ENCODE results near the gene PRDX3.
A peak's percentile ranks its signal among the peaks of the same experiment; 100 is the strongest.

Gene PRDX3

DNA sequence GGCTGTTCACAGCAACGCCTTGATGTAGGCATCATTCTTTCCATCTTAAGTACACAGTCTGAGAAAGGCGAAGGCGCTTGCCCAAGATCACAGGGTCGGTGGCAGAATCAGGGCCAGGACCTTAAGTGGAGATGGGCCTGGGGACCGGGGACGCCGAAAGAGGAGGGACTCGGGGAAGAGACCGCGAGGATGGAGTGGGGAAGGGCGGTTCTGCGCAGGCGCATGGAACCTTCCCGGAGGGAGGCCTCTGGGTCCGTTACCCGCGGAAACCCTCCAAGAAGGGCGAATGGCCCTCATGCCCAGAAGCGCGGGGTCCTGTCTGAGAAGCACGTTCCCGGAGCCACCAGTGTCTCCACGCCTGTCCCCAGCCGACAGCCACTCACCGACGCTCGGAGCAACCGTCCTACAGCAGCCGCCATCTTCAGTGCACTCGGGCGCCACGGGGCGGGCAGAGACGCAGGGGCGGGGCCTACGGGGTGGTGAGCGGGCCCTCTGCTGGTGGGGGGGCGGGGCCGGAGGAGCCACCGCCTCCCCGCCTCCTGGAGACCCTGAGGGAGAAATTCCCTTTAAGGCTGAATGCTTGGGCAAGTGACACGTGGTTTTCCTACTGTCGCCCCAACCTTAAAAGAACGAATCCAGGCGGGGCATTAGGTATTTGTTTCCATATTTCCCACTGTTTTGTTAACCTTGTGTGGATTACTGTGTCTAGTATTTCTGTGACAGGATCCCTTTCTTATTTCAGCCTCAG is at the start of gene PRDX3:
PRDX3 (minus strand) TSS at position 441 of the 748 bp plus-strand sequence; CDS start at position 419, 22 bp downstream.
- peak; percentile 86 for DNase-seq (ENCODE audit: low spot score)

DNA sequence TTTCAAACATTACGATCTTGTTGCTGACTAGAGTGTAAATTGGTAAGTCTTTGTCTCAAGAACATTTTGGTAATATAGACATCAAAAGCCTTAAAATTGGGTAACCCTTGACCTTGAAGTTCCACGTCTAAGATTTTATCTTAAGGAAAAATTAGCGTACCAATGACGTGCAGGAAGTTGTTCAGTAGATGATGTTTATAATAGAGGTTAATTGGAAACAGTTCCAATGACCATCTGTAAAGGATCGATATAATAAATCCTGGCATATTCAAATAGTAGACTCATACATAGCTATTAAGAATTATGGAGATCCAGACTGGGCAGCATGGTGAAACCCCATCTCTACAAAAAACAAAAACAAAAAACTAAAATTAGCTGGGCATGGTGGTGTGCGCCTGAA is 49.2 kb upstream of the PRDX3 start:
- DNase-seq (ENCODE audit: low spot score), result no peak

DNA sequence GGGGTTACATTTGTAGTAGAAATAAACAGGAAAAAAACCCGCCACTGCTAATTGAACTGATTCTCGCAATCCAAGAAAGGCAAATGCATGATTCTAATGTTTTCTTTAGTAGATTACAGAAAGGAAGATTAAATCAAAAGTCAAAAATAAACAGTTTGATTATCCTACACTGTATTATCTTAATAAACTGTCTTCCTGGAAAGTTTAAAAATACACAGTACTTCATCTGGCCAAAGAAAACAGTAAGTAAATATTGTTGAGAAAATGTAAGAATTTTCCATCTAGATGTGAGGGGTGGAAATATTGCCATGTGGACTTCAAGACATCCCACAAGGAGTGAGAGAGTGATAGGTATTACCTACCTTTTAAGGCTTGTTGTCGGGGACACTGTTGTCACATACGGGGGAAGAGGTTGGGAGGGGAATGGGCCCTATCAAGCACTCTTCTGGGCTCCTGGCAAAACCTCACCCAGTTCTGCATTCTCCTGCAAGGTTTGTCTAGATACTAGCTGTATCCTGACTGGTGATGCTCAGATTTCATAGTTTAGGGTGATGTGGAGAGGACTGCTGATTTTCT is 46.6 kb upstream of the PRDX3 start:
- DNase-seq (ENCODE audit: low spot score), result no peak

DNA sequence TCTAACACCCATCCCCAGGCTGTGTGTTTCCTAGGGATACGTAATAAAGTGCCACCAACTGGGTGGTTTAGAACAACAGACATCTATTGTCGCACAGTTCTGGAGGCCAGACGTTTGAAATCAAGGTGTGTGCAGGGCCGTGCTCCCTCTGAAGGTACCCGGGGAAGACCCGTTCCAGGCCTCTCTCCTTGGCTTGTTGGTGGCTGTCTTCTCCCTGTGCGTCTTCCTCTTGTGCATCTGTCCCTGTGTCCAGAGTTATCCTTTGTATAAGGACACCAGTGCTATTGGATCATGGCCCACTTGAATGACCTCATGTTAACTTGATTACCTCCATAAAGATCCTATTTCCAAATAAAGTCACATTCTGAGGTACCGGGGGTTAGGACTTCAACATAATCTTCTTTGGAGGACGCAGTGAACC is 44.4 kb upstream of the PRDX3 start:
- no peak for DNase-seq (ENCODE audit: low spot score)

DNA sequence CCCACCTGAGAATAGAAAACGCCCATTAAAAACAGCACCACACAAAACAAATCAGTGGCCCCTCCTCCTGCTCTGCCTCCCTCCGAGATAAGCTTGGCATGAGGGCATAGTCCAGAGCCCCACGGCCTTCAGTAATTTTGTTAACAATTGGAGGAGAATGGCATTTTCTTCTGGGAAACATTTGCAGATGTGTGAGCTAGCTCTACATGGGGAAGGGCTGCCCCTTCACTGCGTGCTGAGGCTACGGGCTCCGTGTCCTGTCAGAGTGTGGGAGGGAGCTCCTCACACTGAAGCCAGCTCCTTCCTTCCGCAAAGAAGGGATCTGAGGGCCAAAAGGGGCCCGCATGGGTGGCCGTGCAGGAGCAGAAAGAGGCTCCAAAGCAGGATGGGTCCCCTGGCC is 43.9 kb upstream of the PRDX3 start:
- no peak for DNase-seq (ENCODE audit: low spot score)

DNA sequence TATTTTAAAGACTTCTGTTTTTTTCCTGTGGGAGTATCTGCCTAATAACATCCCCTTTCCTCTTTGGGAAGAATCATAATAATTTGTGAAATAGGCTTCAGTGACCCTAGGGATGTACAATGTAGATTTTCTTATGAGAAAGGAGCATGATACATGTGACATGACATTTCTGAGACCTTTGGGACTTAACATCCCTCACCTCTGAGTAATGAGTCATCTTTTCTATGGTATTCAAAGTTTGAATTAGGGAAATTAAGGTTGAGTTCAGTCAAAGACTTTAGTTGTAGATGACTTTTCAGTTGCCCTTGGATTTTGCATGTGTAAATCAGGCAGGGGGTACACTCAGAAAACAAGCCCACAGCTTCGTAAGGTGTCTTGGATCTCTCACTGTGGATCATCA is 43.1 kb upstream of the PRDX3 start:
- DNase-seq (ENCODE audit: low spot score), result no peak

DNA sequence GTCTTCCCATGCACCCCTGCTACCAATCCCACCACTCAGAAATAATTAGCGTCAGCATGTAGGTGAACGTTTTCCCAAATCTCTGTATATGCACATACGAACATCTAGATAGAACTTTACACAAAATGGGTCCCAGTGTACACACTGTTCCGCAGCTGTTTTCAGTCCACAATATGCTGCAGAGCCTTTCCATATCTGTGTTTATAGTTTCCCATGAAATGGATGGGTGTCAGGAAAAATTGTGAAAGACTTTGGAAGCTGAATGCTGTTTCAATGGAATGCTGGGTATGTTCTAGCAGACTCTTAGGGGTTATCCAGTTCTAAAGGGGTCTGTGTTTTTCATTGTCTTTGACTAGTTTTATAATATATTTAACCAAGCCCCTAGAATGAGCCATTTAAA is 42.6 kb upstream of the PRDX3 start:
- no peak for DNase-seq (ENCODE audit: low spot score)

DNA sequence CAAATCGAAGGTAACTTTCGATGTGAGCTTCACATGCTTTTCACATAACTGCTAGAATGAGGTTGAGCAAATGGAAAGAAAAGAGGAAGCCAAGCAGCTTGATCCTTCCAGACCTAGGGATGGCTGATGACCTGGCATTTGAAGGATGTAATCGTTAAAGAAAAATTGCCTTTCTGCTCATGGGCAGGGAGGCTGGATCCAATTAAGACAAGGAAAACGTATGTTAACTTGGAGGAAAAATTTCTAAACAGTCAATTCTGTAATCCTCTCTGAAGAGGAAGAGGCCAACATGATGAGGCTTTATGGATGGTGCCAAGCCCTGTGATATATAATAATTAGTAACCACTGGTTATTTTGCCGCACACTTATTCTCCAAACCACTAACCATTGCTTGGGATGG is 41.3 kb upstream of the PRDX3 start:
- DNase-seq (ENCODE audit: low spot score), result no peak

DNA sequence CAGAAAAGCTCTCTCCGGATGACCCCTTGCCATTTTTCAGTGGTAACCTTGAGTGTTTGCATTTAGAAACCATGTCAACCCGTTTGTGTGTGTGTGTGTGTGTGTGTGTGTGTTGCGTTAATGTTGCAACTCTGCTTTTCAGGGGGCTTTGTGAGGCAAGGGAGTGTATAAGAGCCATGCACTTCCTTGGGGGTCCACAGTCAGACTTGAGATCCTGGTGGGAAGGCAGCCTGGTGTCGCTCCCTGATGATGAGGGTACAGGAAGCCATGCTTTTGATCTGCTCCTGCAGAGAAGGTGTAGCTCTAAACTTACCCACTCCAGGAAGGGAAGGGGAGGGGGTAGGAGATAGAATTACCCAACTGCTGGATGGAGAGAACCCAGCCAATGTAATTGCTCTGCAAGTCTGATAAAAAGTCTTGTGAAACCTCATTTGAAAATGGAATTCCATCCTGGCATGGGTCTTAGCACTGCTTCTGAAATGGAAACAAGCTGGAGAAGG is 39.4 kb upstream of the PRDX3 start:
- DNase-seq (ENCODE audit: low spot score), result peak; percentile 23

DNA sequence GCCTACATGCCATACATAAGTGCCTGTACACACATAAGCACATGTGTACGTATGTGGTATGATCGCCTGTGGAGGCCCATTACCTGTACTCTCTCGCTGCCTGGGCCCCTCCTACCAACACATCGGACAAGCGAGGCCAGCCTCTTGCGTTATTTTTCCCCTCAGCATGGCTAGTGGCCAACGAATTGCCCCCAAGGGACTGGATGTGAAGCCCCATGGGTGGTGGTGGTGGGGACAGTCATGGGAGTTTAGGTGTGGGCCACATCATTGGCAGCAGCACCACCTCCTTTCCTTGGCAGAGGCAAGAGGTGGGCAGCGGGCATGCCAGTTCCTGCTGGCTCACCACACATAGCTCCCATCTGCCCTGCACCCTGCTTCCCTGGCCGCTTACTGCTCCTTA is 38.8 kb upstream of the PRDX3 start:
- DNase-seq (ENCODE audit: low spot score), result no peak

DNA sequence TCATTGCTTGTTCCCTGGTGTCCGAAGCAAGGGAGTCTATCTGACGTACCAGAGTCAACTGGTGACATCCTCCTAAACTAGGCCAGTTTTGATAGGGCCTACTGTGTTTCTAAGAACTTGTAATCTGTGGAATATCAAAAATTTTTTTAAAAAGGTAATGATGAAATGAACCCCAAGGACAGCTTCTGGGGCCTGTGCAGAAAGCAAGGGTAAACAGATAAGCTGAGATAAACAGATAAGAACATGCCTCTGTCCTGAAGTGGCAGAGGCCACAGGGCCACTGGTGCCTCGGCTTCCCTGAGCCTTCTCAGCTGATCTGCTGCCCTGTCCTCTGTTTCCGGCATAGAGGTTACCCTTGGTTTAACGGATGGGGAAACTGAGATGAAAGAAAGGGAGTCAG is 37.5 kb upstream of the PRDX3 start:
- no peak for DNase-seq (ENCODE audit: low spot score)

DNA sequence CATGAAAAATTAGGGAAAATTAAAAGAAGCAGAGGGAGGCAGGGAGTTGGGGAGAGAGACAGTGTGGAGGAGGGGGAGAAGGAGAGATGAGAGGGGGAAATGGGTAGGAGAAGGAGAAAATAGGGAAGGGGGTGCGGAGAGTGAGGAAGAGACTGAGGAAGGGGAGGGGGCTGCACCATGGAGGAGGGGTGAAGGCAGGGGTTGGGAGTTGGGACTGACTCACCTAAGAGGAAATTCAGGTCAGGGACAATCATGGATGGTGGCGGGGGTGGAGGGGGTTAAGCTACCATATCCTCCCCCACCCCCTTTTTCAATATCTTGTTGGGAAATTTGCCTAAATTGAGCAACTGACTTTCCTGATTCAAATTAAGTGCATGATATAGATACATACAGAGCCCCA is 36.8 kb upstream of the PRDX3 start:
- DNase-seq (ENCODE audit: low spot score), result no peak

DNA sequence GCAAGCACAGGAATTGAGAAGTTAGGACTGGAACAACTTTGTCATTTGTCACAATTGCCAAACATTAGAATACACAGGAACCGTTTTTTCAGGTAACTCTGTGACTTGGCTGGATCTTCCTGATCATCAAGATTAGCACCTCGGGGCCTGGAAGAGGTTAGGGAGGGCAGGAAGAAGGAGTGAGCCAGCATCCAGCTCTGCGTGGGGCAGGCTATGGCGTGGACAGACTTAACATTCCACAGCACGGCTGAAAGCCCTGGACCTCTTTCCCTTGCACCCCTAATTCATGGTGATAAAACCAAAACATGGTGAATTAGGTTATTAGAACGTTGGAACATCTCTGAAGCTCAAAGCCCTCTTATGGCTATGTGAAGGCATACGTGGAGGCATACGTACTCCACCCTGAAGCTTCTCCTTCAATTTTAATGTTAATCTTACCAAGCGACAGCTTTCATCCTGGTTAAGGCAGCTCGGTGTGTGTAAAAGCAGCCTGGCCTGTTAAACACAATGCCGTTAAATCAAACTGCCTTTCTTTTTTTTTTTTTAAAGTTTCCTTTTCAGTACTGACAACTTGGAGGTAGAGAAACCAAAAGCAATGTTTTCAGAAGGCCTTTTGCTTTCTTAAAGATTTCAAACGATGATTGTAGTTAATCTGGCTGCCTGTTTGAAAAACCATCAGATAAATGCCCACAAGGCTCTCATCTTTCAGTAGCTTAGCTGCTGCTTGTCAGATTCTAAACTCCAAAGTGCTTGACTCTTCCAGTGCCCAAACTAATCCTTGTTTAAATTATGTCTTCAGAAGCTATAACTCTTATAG is 33.2 kb upstream of the PRDX3 start:
- DNase-seq (ENCODE audit: low spot score), result no peak

DNA sequence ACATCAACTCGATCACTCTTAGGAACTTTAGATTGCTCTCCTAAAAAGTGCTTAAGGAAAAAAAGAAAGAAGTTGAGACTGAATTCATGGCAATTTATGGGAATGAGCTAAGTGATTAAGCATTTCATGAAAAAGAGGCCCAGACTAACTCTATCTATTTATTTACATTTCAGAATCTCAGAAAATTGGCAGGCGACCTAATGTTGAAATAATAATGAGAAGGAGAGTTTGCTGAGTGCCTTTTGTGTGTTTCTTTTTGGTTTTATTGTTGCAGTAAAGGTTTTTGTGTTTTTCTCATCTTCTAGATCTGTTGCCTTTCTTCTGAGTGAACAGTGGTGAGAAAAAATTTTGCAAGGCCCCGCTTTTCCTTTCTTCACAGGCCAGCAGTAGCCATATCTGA is 32.6 kb upstream of the PRDX3 start:
- DNase-seq (ENCODE audit: low spot score), result no peak

DNA sequence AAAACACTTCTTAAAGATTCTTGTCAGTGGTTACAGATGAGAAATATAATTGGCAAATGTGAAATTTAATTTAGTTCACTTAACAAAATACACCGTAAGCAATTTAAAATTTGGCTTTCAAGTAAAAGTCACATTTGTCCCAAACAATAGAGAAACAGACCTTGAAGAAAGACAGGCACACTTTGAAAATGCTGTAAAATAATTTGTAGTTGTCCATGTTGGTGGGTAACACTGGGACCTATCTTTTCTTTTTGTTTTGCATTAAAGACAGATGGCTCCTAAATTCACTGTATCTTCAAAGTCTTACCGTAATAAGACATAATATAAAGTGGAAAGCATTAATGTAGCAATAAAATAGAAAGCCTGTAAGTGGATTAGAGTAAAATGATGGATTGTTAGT is 32.0 kb upstream of the PRDX3 start:
- DNase-seq (ENCODE audit: low spot score), result no peak

DNA sequence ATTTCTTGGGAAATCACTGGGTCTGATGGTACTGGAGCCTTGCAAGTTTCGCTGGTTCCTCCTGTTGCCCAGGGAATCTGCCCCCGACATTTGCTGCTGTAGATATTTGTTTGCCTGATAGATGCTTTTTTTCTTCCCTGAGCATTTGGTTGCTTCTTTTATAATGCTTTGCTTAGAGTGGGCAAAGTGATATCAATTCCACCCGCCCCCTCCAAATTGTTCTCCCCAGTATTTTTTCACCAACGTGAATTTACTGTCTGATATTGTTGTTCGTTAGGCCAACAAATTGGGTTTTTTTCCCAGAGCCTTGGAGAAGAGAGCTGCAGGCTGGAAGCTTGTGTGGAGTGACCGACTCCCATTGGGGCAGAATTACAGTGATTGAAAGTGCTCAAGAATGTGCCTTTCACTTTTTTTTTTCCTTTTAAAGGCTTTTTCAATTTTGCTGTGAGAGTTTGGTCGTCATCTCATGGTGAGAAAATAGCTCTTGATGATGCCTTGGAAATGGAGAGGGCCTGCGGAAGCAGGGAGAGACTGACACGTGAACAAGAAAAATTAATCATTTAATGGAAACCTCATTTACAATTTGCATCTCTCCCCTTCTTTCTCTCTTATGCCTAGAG is 31.2 kb upstream of the PRDX3 start:
- no peak for DNase-seq (ENCODE audit: low spot score)

DNA sequence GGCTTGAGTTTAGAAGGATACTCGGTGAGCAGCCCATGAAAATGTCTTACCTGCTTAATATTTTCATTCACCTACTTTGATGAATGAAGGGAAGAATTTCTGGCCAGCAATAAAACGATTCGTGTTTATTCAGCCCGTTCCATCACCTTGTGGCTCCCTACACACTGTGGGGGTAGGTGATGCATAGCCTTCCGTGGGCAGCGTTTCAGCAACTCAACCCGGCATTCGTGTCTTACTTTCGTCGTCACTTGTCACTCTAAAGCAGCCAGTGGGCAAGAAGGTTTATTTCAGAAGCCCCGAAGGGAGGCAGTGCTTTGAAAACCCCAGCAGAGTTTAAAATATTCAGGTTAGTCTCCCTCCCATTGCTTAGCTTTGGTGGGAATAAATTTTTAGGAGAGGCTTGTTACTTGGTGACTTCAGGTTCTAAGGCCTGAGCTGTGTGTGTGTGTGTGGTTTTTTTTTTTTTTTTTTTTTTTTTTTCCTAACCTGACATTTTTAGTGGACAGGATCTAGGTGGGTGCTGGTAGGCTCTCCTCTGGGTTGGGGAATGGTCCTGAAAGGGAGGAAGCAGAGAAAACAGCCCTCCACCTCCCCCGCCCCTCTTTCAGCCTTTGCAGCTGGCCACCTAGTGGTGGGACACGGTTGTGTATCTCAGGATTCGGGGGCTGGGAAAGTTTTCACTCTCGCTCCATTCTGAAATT is 30.6 kb upstream of the PRDX3 start:
- peak; percentile 80 for DNase-seq (ENCODE audit: low spot score)

DNA sequence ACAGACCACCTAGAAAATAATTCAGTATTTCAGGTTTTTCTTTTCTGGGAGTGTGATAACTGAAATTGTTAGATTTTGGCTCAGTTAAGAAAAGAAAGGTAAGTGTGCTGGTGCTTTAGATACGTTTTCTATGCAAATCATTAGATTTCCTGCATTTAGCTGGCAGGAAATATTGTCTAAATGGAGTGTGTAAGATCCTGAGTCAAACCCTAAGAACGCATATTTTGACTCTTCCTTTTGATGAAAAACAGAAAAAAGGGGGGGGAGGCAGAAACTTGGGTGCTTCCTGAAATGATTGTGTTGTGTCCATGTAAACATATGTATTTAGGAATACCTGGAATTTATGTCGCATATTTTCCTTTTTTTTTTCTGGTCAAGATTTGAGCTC is 29.9 kb upstream of the PRDX3 start:
- DNase-seq (ENCODE audit: low spot score), result no peak

DNA sequence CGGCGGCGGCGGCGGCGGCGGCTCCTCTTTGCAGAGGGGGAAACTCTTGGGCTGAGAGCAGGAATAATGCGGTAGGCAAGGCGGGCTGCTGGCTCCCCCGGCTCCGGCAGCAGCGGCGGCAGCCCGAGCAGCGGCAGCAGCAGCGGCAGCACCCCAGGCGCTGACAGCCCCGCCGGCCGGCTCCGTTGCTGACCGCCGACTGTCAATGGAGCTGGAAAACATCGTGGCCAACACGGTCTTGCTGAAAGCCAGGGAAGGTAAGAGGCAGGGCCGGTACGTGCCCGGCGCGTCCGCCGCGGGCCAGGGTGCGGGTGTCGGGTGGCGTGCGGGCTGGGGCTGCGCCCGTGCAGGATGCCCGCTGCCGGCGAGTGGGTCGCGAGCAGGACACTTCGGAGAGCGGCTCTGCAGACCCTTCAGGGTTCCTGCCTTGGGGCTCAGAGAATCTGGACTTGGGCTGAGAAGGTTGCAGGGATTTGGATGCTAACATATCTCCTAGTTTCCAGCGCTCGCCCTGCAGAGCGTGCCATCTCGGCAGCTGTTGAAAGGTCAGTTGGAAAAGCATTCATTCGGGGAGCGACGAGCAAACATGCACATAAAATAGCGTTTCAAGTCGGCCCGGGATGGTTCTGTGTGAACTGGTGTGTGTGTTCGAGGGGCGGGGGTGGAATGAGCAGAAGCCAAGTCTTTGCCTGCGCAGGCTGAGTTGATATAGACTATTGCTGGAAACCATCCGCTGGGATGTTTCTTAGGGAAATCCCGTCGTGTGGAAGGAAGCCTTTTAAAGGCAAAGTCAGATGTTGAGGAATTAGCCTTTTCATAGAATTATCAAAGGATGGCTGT is 29.3 kb upstream of the PRDX3 start:
- DNase-seq (ENCODE audit: low spot score), result peak; percentile 38

DNA sequence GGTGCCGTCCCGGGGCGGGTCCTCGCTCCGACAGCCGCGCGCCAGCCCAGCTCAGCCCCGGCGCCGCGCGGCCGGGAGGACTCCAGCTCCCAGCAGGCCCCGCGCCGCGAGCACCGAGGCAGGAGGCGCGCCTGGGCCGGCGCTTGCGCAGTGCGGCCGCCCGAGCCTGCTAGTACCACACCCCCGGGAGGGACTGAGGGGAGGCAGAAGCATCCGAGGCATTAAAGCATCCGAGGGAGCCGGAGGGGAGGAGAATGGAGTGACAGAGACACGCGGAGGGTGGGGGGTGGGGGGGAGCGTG is 28.7 kb upstream of the PRDX3 start, which contains the start of gene GRK5:
GRK5 (plus strand) TSS at position 206 of the 301 bp plus-strand sequence. CDS start 347 bp downstream, outside the sequence.
- DNase-seq (ENCODE audit: low spot score), result peak; percentile 97
